Measurements from ENCODE around the gene ATF6.

The ATF6 gene

DNA sequence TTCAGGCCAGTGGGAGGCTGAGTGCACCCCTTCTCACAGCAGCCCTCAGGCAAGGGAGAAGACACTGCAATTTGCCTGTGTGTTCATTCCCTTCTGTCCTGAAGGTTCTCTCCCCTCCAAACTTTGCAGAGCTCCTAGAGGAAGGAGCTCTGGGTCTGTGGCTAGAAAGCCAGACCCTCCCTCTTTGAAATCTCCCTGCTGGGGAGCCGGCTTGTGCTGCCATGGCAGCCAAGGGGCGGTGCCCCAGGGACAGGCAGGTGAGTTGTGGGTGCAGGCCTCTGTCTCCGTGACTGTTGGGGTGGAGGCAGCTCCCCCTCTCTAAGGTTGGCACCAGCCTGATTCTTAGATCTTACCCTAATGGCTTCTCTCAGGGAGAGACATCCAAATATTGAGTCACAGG is 204.5 kb downstream of the ATF6 start:
- ChIA-PET CTCF (interaction anchor here (0.6 kb wide), 1 partner anchor 253 kb away, joined by 3 read pairs; no protein-coding TSS in a partner anchor), POLR2A (ENCODE audit: low non-redundant PET) (no interaction called here)
- DNase-seq (ENCODE audit: low spot score), result no peak
- TF ChIP-seq, protein P1, sequence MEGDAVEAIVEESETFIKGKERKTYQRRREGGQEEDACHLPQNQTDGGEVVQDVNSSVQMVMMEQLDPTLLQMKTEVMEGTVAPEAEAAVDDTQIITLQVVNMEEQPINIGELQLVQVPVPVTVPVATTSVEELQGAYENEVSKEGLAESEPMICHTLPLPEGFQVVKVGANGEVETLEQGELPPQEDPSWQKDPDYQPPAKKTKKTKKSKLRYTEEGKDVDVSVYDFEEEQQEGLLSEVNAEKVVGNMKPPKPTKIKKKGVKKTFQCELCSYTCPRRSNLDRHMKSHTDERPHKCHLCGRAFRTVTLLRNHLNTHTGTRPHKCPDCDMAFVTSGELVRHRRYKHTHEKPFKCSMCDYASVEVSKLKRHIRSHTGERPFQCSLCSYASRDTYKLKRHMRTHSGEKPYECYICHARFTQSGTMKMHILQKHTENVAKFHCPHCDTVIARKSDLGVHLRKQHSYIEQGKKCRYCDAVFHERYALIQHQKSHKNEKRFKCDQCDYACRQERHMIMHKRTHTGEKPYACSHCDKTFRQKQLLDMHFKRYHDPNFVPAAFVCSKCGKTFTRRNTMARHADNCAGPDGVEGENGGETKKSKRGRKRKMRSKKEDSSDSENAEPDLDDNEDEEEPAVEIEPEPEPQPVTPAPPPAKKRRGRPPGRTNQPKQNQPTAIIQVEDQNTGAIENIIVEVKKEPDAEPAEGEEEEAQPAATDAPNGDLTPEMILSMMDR (conservative IDR thresholded peaks at IDR 0.05; ENCODE audit: low read depth), result no peak
- no peak overlapping the region for H3K27ac ChIP-seq

DNA sequence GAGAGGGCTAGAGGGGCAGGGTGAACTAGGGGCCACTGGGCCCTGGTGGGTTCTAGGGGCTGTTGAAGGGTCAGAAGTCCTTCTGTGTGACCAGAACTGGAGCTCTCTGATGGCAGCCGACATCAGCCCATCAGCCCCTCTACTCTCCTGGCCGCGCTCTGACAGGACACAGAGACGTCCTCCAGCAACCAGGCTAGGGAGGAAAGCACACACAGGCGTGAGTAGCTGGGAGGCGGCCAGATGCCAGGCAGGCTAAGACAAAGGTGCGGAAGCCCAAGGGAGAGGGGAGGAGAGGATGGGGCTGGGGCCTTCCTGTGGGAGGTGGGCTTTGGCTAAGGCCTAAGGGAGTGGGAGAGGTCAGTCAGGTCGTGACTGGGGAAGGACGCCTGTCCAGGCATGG is 206.7 kb downstream of the ATF6 start:
- TF ChIP-seq, protein P1 (conservative IDR thresholded peaks at IDR 0.05; ENCODE audit: low read depth), result no peak
- ChIA-PET CTCF (interaction anchor here (0.6 kb wide), 1 partner anchor 96 kb away, joined by 4 read pairs; no protein-coding TSS in a partner anchor), POLR2A (ENCODE audit: low non-redundant PET) (no interaction called here)
- DNase-seq (ENCODE audit: low spot score), result no peak
- no peak overlapping the region for H3K27ac ChIP-seq

DNA sequence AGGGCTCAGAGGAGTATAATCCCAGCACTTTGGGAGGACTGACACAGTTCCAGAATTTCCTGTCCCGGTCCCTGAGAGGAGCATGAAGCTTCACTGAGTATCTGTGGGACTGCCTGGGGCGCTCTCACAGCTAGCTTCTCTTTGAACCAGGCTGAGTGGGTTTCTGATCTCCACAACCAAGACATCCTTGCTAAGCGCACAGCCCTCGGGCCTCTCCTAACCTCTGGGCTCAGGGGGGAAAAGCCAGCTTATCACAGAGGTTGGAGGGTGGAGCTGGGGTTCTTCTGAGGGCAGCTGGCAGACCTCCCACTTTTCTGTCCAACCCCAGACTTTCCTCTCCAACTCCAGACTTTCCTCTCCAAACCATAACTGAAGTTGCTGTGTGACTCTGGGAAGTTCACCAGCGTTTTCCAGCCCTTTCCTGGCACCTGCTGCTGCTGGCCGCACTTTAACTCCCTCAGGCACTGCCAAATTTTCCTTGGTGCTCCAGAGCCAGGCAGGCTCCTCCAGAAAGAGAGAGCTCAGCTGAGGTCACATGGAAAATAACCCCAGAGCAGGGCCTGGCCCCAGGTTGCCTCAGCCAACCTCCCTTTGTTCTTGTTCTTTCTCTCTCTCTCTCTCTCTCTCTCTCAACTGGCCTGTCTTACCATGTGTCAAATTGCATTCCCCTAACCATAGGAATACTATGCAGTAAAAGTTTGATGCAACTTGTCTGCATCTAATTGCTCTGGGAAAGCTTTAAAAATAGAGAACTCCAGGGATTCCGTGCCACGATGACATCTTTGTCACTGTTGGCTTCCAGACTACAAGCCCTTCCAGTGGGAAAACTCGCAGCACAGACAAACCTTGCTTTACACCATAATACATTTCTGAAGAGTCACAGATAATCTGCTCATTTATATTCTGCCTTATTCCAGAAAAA is 208.1 kb downstream of the ATF6 start:
- CTCF ChIA-PET, result no interaction called here
- POLR2A ChIA-PET (ENCODE audit: low non-redundant PET), result no interaction called here
- no peak for DNase-seq (ENCODE audit: low spot score)
- H3K27ac ChIP-seq, result no peak overlapping the region
- TF ChIP-seq, protein P1 (conservative IDR thresholded peaks at IDR 0.05; ENCODE audit: low read depth), result no peak

DNA sequence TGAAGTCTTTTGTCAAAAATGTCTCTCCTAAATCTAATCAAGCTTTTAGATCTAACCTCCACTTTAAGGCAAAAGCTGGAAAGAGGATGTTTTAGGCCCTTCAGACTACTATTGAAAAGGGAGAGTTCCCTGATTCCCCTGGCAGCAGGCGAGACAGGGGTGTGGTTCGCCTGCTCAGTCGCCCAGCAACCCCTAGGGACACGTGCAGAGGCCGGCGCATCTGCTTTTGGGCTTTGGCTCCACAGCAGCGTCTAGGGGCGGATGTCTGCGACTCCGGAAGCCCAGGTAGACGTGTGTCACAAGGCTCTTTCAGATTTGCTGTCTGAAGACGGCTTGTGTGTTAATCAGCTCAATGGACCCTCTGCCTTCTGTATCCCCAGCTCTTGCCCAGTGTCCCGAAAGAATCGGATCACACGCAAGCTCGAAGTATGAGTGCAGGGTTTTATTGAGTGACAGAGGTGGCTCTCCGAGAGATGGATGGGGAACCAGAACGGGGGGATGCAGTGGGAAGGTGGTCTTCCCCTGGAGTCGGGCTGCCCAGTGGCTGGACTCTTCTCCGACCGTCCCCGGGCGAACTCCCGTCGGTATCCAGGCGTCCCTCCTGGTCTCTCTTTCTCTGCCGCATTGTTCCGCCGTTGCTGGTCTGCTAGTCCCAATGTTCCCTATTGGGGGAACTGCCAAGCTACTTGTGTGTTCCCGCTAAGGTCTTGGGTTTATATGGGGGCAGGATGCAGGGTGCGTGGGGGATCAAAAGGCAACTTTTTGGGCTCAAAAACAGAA is 212.1 kb downstream of the ATF6 start:
- POLR2A ChIA-PET (ENCODE audit: low non-redundant PET), result no interaction called here
- DNase-seq (ENCODE audit: low spot score), result no peak
- H3K27ac ChIP-seq, result no peak overlapping the region
- CTCF ChIA-PET, result no interaction called here
- TF ChIP-seq, protein P1 (conservative IDR thresholded peaks at IDR 0.05; ENCODE audit: low read depth), result no peak

DNA sequence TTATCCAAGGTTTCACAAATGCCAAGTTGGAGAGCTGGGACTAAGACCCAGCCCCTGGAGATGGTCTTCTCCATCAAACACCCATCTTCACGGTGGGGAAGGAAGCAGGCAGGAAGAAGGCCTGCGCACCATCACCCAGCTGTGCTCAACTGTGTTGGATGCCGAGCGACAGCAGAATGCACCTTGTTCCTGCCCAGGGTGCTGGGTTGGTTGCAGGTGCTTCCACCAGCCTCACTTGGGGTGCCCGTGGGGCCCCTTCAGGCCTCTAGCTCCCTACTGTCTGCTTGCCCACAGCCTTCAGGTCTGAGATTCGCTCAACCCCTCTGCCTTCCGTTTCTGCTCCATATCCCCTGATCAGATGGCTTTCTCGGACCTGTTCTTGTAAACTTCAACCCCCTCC is 215.0 kb downstream of the ATF6 start:
- H3K27ac ChIP-seq, result no peak overlapping the region
- TF ChIP-seq, protein P1 (conservative IDR thresholded peaks at IDR 0.05; ENCODE audit: low read depth), result no peak
- POLR2A ChIA-PET (ENCODE audit: low non-redundant PET), result no interaction called here
- DNase-seq (ENCODE audit: low spot score), result no peak
- CTCF ChIA-PET, result interaction anchor here (0.7 kb wide), 1 partner anchor 56 kb away, joined by 3 read pairs; no protein-coding TSS in a partner anchor

DNA sequence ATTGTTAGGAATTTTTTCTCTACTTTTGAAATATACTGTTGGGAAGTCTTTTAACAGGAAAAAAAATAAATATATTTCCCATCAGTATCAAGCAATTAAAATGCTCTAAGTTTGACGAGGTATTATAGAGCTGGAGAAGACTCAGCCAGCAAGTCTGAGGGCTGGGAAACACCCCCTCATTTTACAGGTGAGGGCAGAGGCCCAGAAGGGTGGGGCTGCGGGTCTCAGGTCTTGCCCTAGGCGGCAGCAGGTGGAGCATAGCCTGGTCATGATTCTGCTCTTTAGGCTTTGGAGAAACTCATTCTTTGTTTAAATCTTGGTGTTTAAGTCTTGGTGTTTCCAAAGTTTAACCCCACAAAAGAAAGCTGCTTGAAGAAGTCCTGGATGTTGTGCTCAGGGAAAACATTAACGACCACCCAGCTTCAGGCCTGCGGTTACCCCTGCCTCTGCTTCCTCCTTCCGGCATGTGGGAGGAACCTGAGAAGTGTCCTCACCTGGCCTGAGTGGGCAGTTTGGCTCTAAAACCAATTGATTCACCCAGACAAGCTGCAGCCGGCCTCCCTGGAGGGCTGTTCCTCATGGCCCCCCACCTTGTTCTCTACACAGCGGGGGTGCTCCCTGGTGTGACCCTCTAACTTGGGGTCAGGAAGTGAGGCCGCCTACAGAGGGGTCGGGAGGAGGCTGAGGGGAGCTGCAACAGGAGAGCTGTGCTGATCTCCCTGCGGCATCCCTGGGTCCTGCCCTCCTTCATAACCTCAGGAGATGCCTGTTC is 215.8 kb downstream of the ATF6 start:
- no peak overlapping the region for H3K27ac ChIP-seq
- ChIA-PET POLR2A (ENCODE audit: low non-redundant PET) (no interaction called here), CTCF (interaction anchor here (0.5 to 0.7 kb wide), 2 partner anchors 55 to 116 kb away, joined by 3 read pairs; no protein-coding TSS in a partner anchor)
- no peak for DNase-seq (ENCODE audit: low spot score)
- TF ChIP-seq, protein P1 (conservative IDR thresholded peaks at IDR 0.05; ENCODE audit: low read depth), result no peak
